Measurements from ENCODE around the gene CSTF2. TPM values are rescaled to one million over a fixed set of nuclear protein-coding genes. Genes with fewer than 3 reads are reported as not detected.

Gene CSTF2
- total and polyA plus RNA-seq, 2 experiments from 2014 or later = 28.3 to 35.1 TPM

GRCh38 chrX:100863326-100863864, 43.2 kb downstream of the CSTF2 start:
- Histone ChIP-seq H3K27ac (no peak overlapping the region), H3K36me3 (no peaks in the 10 kb centered on the region), H3K27me3 (no peaks in the 10 kb centered on the region), H3K4me3 (no peak overlapping the region), H3K9me3 (ENCODE audit: low read depth) (no peaks in the 10 kb centered on the region), H3K4me1 (ENCODE audit: low read depth) (peaks cover 10% of the 10 kb centered on the region)
- DNase-seq (ENCODE audit: low read depth in 1 of 2, low spot score in 1 of 2) = peak in 1 of 2 donors; percentile 16
- TF ChIP-seq CTCF (IDR thresholded peaks at IDR 0.05; ENCODE audit: low read depth, low read length) = no peak

GRCh38 chrX:100864657-100865391, 44.6 kb downstream of the CSTF2 start:
- H3K4me1 ChIP-seq (ENCODE audit: low read depth) = peaks cover 10% of the 10 kb centered on the region
- H3K9me3 ChIP-seq (ENCODE audit: low read depth) = no peaks in the 10 kb centered on the region
- no peaks in the 10 kb centered on the region for H3K36me3 ChIP-seq
- TF ChIP-seq CTCF (IDR thresholded peaks at IDR 0.05; ENCODE audit: low read depth, low read length) = no peak
- no peak overlapping the region for H3K4me3 ChIP-seq
- H3K27me3 ChIP-seq = no peaks in the 10 kb centered on the region
- H3K27ac ChIP-seq = peak overlapping the region; percentile 81
- peak; percentile 10 to 34 for DNase-seq (ENCODE audit: low read depth in 1 of 2, low spot score in 1 of 2)

GRCh38 chrX:100868273-100868672, 48.1 kb downstream of the CSTF2 start:
- H3K27ac ChIP-seq = no peak overlapping the region
- H3K27me3 ChIP-seq = no peaks in the 10 kb centered on the region
- DNase-seq (ENCODE audit: low read depth in 1 of 2, low spot score in 1 of 2) = no peak
- H3K4me1 ChIP-seq (ENCODE audit: low read depth) = peaks cover 10% of the 10 kb centered on the region
- H3K9me3 ChIP-seq (ENCODE audit: low read depth) = no peaks in the 10 kb centered on the region
- H3K4me3 ChIP-seq = no peak overlapping the region
- TF ChIP-seq CTCF (IDR thresholded peaks at IDR 0.05; ENCODE audit: low read depth, low read length) = no peak
- no peaks in the 10 kb centered on the region for H3K36me3 ChIP-seq

- no peak for TF ChIP-seq CTCF (IDR thresholded peaks at IDR 0.05; ENCODE audit: low read depth, low read length)
These were observed 50.3 kb downstream of the CSTF2 start for GRCh38 chrX:100870527-100870926.

GRCh38 chrX:100871594-100872560, 51.7 kb downstream of the CSTF2 start:
- H3K9me3 ChIP-seq (ENCODE audit: low read depth) = no peaks in the 10 kb centered on the region
- no peak overlapping the region for H3K27ac ChIP-seq
- no peak overlapping the region for H3K4me3 ChIP-seq
- no peaks in the 10 kb centered on the region for H3K36me3 ChIP-seq
- H3K27me3 ChIP-seq = no peaks in the 10 kb centered on the region
- peak in 1 of 2 donors; percentile 40 for DNase-seq (ENCODE audit: low read depth in 1 of 2, low spot score in 1 of 2)
- H3K4me1 ChIP-seq (ENCODE audit: low read depth) = no peaks in the 10 kb centered on the region
- no peak for TF ChIP-seq CTCF (IDR thresholded peaks at IDR 0.05; ENCODE audit: low read depth, low read length)

More at GRCh38 chrX:100870527-100870926, 50.3 kb downstream of the CSTF2 start:
- Histone ChIP-seq H3K4me3 (no peak overlapping the region), H3K9me3 (ENCODE audit: low read depth) (no peaks in the 10 kb centered on the region), H3K27me3 (no peaks in the 10 kb centered on the region), H3K27ac (no peak overlapping the region), H3K36me3 (no peaks in the 10 kb centered on the region), H3K4me1 (ENCODE audit: low read depth) (no peaks in the 10 kb centered on the region)
- no peak for DNase-seq (ENCODE audit: low read depth in 1 of 2, low spot score in 1 of 2)

All from cardiac muscle cell (in vitro differentiated cells and primary cell).